Pons (tissue), 1 donor: Measurements from ENCODE around the gene SUPT5H.
"Not testable (repeated sequence)": the region's sequence is repeated elsewhere in the genome, so short reads cannot be mapped to it uniquely, and the experiment has no call there.

ENCODE experiments used
- DNase-seq: peaks from one replicate; pipeline ENCODE4 v3.0.0-alpha.2; 2016; ENCODE audit warnings: low spot score

Gene SUPT5H

DNA sequence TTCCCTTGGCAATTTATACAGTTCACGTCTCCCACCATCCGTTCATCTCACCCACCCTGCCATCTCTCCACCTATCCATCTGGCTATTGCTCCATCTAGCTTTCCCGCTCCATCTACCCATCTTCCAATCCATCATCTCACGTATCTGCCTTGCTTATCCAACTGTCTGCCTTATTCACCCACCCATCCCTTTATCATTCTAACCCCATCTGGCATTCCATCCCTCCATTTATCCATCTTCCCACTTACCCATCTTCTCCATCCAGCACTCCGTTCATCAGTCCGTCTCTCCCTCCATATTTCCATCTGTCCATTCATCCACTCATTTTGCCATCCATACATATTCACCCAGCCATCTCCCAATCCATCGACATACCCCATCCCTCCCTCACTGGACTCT, 19.6 kb upstream of the SUPT5H start:
- no peak for DNase-seq

DNA sequence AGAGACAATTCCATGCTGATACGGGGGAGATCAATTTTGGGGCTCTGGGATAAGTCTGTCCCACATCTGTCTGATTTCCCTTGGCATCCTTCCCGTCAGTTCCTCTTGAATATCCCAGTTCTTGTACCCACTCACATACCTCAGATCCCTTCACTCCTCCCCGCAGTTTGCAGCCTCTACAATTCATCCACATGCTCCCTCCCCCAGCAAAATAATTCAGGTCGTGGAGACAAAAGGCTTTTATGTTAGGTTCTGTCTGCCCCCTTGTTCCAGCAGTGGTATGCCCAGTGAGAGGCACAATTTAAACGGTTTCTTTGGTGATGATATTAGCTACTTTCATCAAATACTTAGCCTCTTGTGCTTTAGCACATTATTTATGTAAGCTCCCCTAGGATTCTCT, 19.2 kb upstream of the SUPT5H start:
- peak; percentile 42 for DNase-seq

DNA sequence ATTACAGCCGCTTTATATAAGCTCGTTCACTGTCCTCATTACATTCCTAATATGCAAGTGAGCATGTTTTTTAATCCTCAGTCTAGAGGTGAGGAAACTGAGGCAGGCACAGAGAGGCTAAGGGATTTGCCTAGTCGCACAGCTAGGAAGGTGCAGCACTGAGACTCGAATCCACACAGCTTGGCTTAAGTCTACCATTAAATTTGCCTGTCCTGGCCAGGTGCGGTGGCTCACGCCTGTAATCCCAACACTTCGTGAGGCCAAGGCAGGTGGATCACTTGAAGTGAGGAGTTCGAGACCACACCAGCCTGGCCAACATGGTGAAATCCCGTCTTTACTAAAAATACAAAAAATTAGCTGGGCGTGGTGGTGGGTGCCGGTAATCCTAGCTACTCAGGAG, 17.7 kb upstream of the SUPT5H start:
- no peak for DNase-seq

GRCh38 chr19:39428283-39429112, 16.9 kb upstream of the SUPT5H start:
- no peak for DNase-seq

GRCh38 chr19:39430675-39431593, 14.4 kb upstream of the SUPT5H start:
- peak; percentile 52 for DNase-seq

DNA sequence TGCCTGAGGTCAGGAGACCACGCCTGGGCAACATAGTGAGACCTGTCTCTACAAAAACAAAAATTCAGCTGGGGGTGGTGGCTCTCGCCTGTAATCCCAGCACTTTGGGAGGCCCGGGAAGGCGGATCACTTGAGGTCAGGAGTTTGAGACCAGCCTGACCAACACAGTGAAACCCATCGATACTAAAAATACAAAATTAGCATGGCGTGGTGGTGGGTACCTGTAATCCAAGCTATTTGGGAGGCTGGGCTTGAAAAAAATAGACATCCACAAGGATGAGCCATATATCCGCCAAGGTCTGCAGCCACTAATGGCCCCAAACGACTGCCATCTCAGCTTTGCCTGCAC, 12.7 kb upstream of the SUPT5H start:
- DNase-seq: no peak

DNA sequence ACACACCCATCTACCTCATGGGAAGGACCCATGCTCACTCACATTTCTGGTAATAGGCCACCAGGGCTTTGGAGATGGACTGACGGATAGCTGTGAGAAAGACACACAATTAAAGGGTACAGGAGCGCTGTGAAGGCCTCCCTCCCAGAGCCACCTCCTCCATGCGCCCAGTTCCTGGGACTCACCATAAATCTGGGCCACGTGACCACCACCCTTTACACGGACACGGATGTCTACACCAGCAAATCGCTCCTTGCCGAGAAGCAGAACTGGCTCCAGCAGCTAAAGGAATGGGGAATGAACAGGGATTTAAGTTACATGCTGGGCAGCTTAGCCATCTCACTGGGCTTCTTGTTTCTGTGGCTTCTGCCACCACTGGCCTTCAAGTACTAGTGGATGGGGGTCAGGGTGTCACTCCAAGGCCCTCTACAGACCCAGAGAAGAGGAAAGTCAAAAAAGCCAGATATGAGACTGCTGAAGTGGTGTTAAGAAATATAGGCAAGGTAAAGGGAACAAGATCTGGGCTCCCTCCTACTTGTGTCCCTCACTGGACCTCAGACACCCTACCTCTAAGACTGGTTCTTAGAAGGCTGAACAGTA, 11.8 kb upstream of the SUPT5H start:
- no peak for DNase-seq

- no peak for DNase-seq
Measured at GRCh38 chr19:39434123-39435076, 11.0 kb upstream of the SUPT5H start.

GRCh38 chr19:39435499-39436349, 9.7 kb upstream of the SUPT5H start, which contains the start of gene RPS16:
TSS of gene RPS16 (minus strand) at chr19:39435949. CDS start at chr19:39435895, 54 bp downstream.
- peak; percentile 97 for DNase-seq

DNA sequence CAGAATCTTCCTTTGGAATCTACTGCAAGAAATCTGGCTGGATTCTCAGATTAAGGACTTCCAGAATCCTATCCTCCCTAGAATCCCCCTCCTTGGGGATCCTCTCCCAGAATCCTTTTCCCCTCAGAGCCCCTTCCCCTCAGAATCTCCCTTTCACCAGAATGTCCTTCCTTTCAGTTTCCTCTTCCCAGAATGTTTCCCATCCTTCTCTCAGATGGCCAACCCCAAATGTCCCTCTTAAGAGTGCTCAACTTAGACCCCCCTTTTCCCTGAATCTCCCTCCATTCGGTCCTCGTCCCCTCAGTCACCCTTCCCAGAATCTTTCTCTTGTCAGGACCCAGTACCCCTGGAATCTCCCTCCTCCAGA, 9.0 kb upstream of the SUPT5H start:
- DNase-seq: no peak

DNA sequence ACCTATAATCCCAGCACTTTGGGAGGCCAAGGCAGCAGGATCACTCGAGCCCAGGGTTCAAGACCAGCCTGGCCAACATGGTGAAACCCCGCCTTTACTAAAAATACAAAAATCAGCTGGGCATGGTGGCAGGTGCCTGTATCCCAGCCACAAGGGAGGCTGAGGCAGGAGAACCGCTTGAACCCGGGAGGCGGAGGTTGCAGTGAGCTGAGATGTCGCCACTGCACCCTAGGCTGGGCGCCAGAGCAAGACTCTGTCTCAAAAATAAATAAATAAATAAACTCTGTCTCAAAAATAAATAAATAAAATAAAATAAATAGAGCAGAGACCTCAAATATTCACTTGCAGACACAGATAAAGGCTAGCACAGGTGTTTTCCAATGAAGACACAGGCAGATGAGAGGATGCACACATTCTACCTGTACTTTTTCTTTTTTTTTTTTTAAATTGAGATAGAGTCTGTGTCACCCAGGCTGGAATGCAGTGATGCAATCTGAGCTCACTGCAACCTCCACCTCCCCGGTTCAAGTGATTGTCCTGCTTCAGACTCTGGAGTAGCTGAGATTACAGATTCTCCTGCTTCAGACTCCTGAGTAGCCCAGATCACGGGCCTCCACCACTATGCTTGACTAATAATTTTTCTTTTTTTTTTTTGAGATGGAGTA, 7.0 kb upstream of the SUPT5H start:
- no peak for DNase-seq

- no peak for DNase-seq
Measured at GRCh38 chr19:39444598-39445195, 685 bp upstream of the SUPT5H start.

GRCh38 chr19:39446365-39447084, 1.1 kb downstream of the SUPT5H start:
- no peak for DNase-seq

DNA sequence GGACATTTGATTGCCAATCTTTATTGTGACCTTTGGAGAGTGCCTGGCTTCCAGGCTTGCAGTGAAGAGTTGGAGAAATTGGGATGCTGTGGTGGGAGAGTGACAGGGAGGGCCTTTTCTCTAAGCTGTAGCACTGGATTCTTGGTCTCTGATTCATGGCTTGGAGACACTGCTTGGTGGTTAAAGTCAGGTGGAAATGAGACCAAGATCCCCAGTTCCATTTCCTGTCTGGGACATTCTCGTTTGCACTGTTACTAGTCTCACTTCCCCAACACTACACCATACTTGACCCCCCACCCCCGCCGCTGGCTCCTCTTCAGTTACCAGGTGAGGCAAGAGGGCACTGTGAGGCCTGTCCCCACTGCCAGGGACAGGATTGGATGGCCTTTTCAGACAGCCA, 2.9 kb downstream of the SUPT5H start:
- no peak for DNase-seq

- no peak for DNase-seq
Measured at GRCh38 chr19:39449116-39449797, 3.9 kb downstream of the SUPT5H start.

- DNase-seq: not testable (repeated sequence)
Measured at GRCh38 chr19:39451257-39451656, 5.9 kb downstream of the SUPT5H start.

- DNase-seq: no peak
Measured at GRCh38 chr19:39463403-39463802, 18.0 kb downstream of the SUPT5H start.
